Trophoblast cell (in vitro differentiated cells and primary cell): ENCODE data around the gene PYDC2.

Source experiments
- DNase-seq, 2 donors: peaks; one replicate each; pipeline ENCODE4 v3.0.0-alpha.2; 2016
- H2AFZ ChIP-seq: 2 replicates; pipeline ENCODE4 v1.6.1; 2013; ENCODE audit warnings: low read length, moderate library complexity, mild to moderate bottlenecking; ENCODE audit not compliant: insufficient read depth, poor library complexity
- H2AK5ac ChIP-seq: 2 replicates; pipeline ENCODE4 v1.6.1; 2013; ENCODE audit warnings: mild to moderate bottlenecking, low read length
- H2BK120ac ChIP-seq: 2 replicates; pipeline ENCODE4 v1.6.1; 2013; ENCODE audit warnings: low read length, mild to moderate bottlenecking, moderate library complexity; ENCODE audit not compliant: insufficient read depth, poor library complexity
- H2BK12ac ChIP-seq: 2 replicates; pipeline ENCODE4 v1.6.1; 2013; ENCODE audit warnings: mild to moderate bottlenecking, low read length, moderate library complexity
- H2BK5ac ChIP-seq: 2 replicates; pipeline ENCODE4 v1.6.1; 2013; ENCODE audit warnings: low read length, low read depth, moderate library complexity, mild to moderate bottlenecking; ENCODE audit not compliant: poor library complexity
- H3K14ac ChIP-seq: 2 replicates; pipeline ENCODE4 v1.6.1; 2013; ENCODE audit warnings: mild to moderate bottlenecking, low read length
- H3K18ac ChIP-seq: 2 replicates; pipeline ENCODE4 v1.6.1; 2013; ENCODE audit warnings: mild to moderate bottlenecking, low read length
- H3K23ac ChIP-seq: 2 replicates; pipeline ENCODE4 v1.6.1; 2013; ENCODE audit warnings: low read length
- H3K27ac ChIP-seq: 2 replicates; pipeline ENCODE4 v1.5.1; 2013; ENCODE audit warnings: low read depth, mild to moderate bottlenecking, inconsistent platforms, low read length, moderate library complexity
- H3K27me3 ChIP-seq: 2 replicates; pipeline ENCODE4 v1.6.1; 2013; ENCODE audit warnings: inconsistent platforms, mild to moderate bottlenecking, low read length, moderate library complexity; ENCODE audit not compliant: insufficient read depth
- H3K36me3 ChIP-seq, 2 experiments: 1 replicate in 1 of 2; 2 replicates in 1 of 2; pipeline ENCODE4 v1.6.1; 2013; ENCODE audit warnings: low read length in 2 of 2, mild to moderate bottlenecking in 2 of 2, moderate library complexity in 1 of 2; ENCODE audit not compliant: insufficient read depth in 2 of 2, control insufficient read depth in 1 of 2
- H3K4ac ChIP-seq: 2 replicates; pipeline ENCODE4 v1.6.1; 2013; ENCODE audit warnings: low read depth, mild to moderate bottlenecking, low read length, moderate library complexity
- H3K4me1 ChIP-seq, 2 experiments: 1 replicate in 1 of 2; 2 replicates in 1 of 2; pipeline ENCODE4 v1.6.1; 2013; ENCODE audit warnings: low read length in 2 of 2, mild to moderate bottlenecking in 2 of 2, moderate library complexity in 1 of 2; ENCODE audit not compliant: insufficient read depth in 2 of 2, control insufficient read depth in 1 of 2
- H3K4me2 ChIP-seq: 2 replicates; pipeline ENCODE4 v1.6.1; 2013; ENCODE audit warnings: inconsistent platforms, mild to moderate bottlenecking, low read length, moderate library complexity
- H3K4me3 ChIP-seq: 2 replicates; pipeline ENCODE4 v1.5.1; 2013; ENCODE audit warnings: mild to moderate bottlenecking, low read depth, low read length, inconsistent platforms
- H3K79me1 ChIP-seq: one replicate; pipeline ENCODE4 v1.6.1; 2013; ENCODE audit warnings: low read length
- H3K79me2 ChIP-seq: 2 replicates; pipeline ENCODE4 v1.6.1; 2013; ENCODE audit warnings: low read length, mild to moderate bottlenecking; ENCODE audit not compliant: control insufficient read depth, insufficient read depth, poor library complexity
- H3K9ac ChIP-seq: 2 replicates; pipeline ENCODE4 v1.6.1; 2013; ENCODE audit warnings: mild to moderate bottlenecking, low read length
- H3K9me3 ChIP-seq: 2 replicates; pipeline ENCODE4 v1.6.1; 2013; ENCODE audit warnings: low read depth, mild to moderate bottlenecking, control low read depth, inconsistent platforms, low read length; ENCODE audit not compliant: insufficient read depth
- H4K12ac ChIP-seq: 2 replicates; pipeline ENCODE4 v1.6.1; 2013; ENCODE audit warnings: low read depth, mild to moderate bottlenecking, low read length, moderate library complexity
- H4K8ac ChIP-seq: 2 replicates; pipeline ENCODE4 v1.6.1; 2013; ENCODE audit warnings: low read depth, mild to moderate bottlenecking, low read length, moderate library complexity
- H4K91ac ChIP-seq: one replicate; pipeline ENCODE4 v1.6.1; 2013; ENCODE audit warnings: low read depth, mild to moderate bottlenecking, low read length, moderate library complexity
- WGBS: extraction: QIAGEN DNeasy Blood & Tissue Kit; methylation state at CpG from one replicate; pipeline ENCODE4 v1.1.7; 2013; ENCODE audit warnings: missing lambda C conversion rate; ENCODE audit not compliant: insufficient read length, insufficient coverage; ENCODE audit errors: extremely low coverage; 5-methylcytosine and 5-hydroxymethylcytosine counted together

Gene PYDC2

DNA sequence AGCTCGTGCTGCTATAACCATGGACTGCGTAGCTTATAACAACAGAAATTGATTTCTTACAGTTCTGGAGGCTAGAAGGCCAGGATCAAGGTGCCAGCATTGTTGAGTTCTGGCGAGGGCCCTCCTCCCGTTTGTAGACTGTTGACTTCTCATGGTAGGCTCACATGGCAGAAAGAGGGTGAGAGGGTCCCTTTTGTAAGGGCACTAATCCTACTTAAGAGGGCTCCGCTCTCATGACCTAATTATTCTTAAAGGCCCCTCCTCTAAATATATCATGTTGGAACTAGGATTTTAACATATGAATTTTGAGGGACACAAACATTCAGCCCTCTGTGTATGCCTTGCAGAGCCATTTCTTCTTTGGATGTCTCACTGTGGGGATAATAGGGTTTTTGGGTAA lies 28.8 kb upstream of the PYDC2 start:
- Histone ChIP-seq H3K4me2 (no peak overlapping the region), H2AFZ (no peak overlapping the region), H3K79me2 (no peaks in the 10 kb centered on the region), H4K91ac (no peak overlapping the region), H3K36me3 (no peaks in the 10 kb centered on the region), H2AK5ac (no peak overlapping the region), H3K9me3 (no peaks in the 10 kb centered on the region), H2BK5ac (no peak overlapping the region), H4K8ac (no peak overlapping the region), H3K79me1 (no peaks in the 10 kb centered on the region), H2BK120ac (no peak overlapping the region), H3K4me3 (no peak overlapping the region), H3K23ac (no peak overlapping the region), H2BK12ac (no peak overlapping the region), H3K4ac (no peak overlapping the region), H3K18ac (no peak overlapping the region), H3K27me3 (no peaks in the 10 kb centered on the region), H4K12ac (no peak overlapping the region), H3K4me1 (peaks cover 0 to 3% of the 10 kb centered on the region in 2 experiments), H3K27ac (no peak overlapping the region), H3K14ac (no peak overlapping the region), H3K9ac (no peak overlapping the region)
- DNase-seq = no peak
- WGBS = no CpG with 5 or more reads among the region's 5 CpGs

DNA sequence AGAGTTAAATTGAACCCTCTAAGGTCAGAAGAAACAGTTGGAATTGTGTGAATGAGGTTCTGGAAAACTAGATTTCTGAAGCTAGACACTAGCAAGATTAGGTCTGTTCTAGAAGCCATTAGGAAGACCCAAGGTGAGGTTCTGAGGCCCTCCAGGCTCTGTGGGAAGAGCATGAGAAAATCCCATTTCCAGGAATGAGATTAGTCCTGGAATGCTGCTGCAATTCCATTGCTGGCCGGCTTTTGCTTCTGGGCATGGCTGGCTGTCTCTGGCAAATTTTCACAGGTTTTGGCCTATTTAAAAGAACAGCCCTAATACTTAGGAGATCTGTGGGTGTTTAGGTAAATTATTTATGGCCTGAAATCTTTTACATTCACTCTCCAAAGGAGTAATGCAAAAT lies 26.9 kb upstream of the PYDC2 start:
- Histone ChIP-seq H3K18ac (no peak overlapping the region), H4K8ac (no peak overlapping the region), H3K9me3 (no peaks in the 10 kb centered on the region), H3K4me2 (no peak overlapping the region), H2BK120ac (no peak overlapping the region), H4K12ac (no peak overlapping the region), H3K36me3 (no peaks in the 10 kb centered on the region), H3K79me2 (no peaks in the 10 kb centered on the region), H2BK12ac (no peak overlapping the region), H2BK5ac (no peak overlapping the region), H3K9ac (no peak overlapping the region), H3K4me1 (peaks cover 0 to 3% of the 10 kb centered on the region in 2 experiments), H3K23ac (no peak overlapping the region), H3K27me3 (no peaks in the 10 kb centered on the region), H3K27ac (no peak overlapping the region), H3K4me3 (no peak overlapping the region), H3K79me1 (no peaks in the 10 kb centered on the region), H2AFZ (no peak overlapping the region), H3K14ac (no peak overlapping the region), H4K91ac (no peak overlapping the region), H3K4ac (no peak overlapping the region), H2AK5ac (no peak overlapping the region)
- no CpG with 5 or more reads among the region's 1 CpG for WGBS
- DNase-seq = no peak

DNA sequence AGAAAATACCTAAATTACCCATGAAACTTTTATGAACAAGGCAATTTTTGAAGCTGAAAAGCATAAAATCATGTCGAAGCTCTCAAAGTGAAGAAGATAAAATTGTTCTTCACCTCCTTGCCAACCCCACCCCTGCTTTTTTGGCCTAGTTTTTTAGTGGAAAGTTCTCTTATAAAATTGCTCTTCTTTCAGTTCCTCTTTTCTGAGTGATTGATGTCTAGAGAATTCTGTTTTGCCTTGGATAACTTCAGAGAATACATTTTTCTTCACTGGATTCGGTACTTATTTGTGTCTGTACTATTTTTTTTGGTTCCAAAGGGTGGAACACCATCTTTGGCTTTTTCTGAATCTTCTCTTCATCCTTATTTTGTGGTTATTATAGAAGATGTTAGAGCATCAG lies 25.0 kb upstream of the PYDC2 start:
- Histone ChIP-seq H3K9me3 (no peaks in the 10 kb centered on the region), H3K79me2 (no peaks in the 10 kb centered on the region), H3K23ac (no peak overlapping the region), H3K14ac (no peak overlapping the region), H2BK120ac (no peak overlapping the region), H3K4me1 (peaks cover 0 to 3% of the 10 kb centered on the region in 2 experiments), H3K27ac (no peak overlapping the region), H4K8ac (no peak overlapping the region), H2BK12ac (no peak overlapping the region), H2AFZ (no peak overlapping the region), H4K12ac (no peak overlapping the region), H2BK5ac (no peak overlapping the region), H2AK5ac (no peak overlapping the region), H3K4me2 (no peak overlapping the region), H3K79me1 (no peaks in the 10 kb centered on the region), H3K4me3 (no peak overlapping the region), H4K91ac (no peak overlapping the region), H3K27me3 (no peaks in the 10 kb centered on the region), H3K36me3 (no peaks in the 10 kb centered on the region), H3K9ac (no peak overlapping the region), H3K4ac (no peak overlapping the region), H3K18ac (no peak overlapping the region)
- WGBS = no CpG with 5 or more reads among the region's 2 CpGs
- DNase-seq = no peak

DNA sequence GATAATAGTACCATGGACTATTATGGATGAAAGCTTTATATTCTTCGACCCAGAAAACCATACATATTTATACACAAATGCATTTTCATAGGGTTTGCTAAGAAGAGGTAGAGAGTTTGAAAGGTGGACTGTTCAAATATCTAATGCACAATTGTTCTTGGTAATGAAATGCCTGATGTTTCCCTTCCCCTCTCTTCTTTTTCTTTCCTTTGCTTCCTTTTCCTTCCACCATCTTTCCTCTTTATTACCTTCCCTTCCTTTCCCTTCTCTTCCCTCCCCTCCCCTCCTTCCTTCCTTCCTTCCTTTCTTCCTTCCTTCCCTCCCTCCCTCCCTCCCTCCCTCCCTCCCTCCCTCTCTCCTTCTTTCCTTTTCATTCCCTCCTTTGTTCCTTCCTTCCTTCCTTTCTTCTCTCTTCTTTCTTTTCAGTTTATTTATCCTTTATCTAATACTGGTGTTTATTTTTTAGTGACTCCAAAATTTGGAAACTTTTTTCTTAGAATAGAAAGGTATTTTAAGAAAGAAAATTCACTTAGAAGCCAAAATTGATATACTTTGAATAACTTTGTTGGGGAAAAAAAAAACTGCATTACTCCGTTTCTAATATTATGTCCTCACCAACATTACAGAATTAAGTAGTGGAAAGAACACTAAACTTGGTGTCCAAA lies 22.7 kb upstream of the PYDC2 start:
- no peak overlapping the region for H3K14ac ChIP-seq
- H3K27ac ChIP-seq = no peak overlapping the region
- no peaks in the 10 kb centered on the region for H3K27me3 ChIP-seq
- no peak overlapping the region for H4K91ac ChIP-seq
- H3K4me2 ChIP-seq = no peak overlapping the region
- no CpG with 5 or more reads among the region's 2 CpGs for WGBS
- H3K4me1 ChIP-seq = no peaks in the 10 kb centered on the region
- H4K12ac ChIP-seq = no peak overlapping the region
- no peak overlapping the region for H2AFZ ChIP-seq
- no peaks in the 10 kb centered on the region for H3K79me2 ChIP-seq
- H3K4me3 ChIP-seq = no peak overlapping the region
- no peak overlapping the region for H3K9ac ChIP-seq
- H3K36me3 ChIP-seq = no peaks in the 10 kb centered on the region
- no peak overlapping the region for H2BK12ac ChIP-seq
- no peaks in the 10 kb centered on the region for H3K9me3 ChIP-seq
- H2BK5ac ChIP-seq = no peak overlapping the region
- no peak overlapping the region for H3K4ac ChIP-seq
- no peak overlapping the region for H3K23ac ChIP-seq
- H3K18ac ChIP-seq = no peak overlapping the region
- H4K8ac ChIP-seq = no peak overlapping the region
- H2BK120ac ChIP-seq = no peak overlapping the region
- no peak for DNase-seq
- no peak overlapping the region for H2AK5ac ChIP-seq
- no peaks in the 10 kb centered on the region for H3K79me1 ChIP-seq
